HG03108 (cell line): ENCODE results near the gene TMEM186.
"Not testable (repeated sequence)": the region's sequence is repeated elsewhere in the genome, so short reads cannot be mapped to it uniquely, and the experiment has no call there.

ENCODE experiments used
- ATAC-seq: cut with Tn5 transposase; IDR thresholded peaks from one replicate; pipeline ENCODE4 v1.9.1; 2021; ENCODE audit warnings: moderate library complexity; ENCODE audit not compliant: unreplicated experiment

TMEM186 gene, protein sequence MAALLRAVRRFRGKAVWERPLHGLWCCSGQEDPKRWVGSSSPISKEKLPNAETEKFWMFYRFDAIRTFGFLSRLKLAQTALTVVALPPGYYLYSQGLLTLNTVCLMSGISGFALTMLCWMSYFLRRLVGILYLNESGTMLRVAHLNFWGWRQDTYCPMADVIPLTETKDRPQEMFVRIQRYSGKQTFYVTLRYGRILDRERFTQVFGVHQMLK

DNA sequence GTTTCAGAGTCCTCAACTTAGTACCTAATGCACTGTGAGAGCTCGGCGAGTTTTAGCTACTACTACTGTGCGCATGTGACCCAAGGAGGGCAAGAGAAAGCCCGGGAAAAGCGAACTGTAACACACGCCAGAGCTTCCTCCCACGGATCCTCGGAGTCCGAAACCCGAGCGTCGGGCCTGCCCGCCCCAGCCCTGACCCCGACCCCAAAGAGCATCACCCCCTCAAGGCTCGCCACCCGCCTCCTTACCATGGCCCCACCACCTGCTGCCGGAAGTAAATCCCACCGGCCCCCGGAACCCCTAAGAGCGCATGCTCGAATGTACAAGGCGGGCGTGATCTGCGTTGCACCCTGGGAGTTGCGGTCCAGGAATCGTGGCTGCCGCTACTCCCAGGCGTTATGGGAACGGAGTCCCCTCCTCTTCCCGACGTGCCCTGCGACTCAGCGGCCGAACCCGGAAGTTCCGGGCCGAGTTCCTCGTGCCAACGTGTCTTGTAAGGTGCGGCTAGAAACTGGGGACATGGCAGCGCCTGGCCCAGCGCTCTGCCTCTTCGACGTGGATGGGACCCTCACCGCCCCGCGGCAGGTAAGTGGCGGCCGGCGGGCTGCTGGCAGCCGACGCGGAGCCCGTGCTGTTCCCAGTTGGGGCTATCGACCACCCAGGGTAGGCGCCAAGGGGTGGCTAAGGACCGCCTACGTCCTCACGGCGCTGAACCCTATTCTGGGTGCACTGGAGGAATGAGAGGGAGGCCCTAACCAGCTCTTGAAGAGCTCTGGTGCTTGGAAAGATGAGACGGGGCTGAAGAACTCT lies at the start of gene TMEM186, which contains the start of gene PMM2:
Gene TMEM186 (minus strand): TSS at position 276 of the 810 bp plus-strand sequence. CDS start 25 bp downstream, at position 251.
Gene PMM2 (plus strand): TSS at position 476 of the 810 bp plus-strand sequence. CDS start 44 bp downstream, at position 520.
- ATAC-seq: peak; percentile 94

DNA sequence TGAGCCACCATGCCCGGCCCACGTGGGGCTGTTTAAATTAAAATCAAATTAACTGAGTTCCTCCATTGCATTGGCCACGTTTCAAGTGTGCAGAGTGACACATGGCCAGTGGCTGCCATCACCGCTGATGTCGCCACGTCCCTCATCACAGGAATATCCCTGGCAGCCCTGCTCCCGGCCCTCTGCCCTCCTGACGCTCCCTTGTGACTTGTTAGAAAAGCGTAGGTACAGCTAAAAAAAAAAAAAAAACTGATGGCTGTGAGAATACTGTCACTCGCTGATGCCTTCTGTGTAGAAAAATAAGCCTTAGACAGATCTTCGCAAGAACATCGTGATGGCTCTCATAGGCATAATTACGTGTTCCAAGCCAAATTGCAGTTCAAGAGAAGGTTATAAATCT lies 49.7 kb upstream of the TMEM186 start:
- ATAC-seq: no peak

DNA sequence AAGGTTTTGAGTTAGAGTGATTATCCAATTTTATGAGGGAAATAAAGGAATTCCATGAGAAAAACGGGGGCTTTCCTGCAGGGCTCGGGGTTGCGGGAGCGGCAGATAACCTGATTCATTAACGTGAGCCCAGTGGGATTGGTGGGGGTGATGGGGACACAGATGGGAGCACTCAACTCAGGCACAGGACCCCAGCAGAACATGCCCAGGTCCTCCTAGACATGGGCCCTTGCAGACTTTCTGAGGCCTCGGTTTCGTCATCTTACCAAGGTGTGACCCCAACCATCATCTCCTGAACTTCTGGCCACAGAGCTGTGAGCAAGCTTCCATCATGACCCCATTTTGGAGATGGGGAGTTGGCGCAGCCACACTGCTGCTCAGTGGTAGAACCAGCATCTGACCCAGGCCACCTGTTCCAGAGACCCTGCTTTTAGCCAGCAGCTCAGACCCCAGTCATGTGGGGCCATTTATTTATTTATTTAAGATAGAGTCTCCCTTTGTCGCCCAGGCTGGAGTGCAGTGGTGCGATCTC lies 49.0 kb upstream of the TMEM186 start:
- no peak for ATAC-seq

DNA sequence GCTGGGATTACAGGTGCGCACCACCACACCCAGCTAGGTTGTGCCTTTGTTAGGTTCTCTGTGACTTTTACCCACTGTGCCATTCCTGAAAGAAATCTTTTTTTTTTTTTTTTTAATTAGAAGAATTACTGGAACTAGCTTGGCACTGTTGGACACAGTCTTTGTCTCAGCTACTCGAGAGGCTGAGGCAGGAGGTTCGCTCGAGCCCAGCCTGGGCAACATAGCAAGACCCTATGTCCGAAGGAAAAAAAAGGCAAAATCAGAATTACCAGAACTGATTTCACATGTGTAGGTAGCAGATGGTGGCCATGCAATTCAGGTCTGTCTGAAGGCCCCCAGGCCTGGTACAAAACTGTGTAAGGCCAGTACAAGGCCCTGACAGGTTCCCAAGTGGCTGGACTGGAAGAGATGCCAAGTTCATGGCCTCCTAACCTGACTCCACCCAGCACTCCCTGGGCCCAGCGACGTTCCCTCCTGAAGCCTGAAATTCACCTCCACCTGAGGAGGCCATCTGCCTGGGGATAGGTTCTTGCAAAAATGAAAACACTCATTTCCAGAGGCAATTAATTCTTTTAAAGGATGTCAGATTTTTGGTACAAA lies 48.4 kb upstream of the TMEM186 start:
- ATAC-seq: no peak

DNA sequence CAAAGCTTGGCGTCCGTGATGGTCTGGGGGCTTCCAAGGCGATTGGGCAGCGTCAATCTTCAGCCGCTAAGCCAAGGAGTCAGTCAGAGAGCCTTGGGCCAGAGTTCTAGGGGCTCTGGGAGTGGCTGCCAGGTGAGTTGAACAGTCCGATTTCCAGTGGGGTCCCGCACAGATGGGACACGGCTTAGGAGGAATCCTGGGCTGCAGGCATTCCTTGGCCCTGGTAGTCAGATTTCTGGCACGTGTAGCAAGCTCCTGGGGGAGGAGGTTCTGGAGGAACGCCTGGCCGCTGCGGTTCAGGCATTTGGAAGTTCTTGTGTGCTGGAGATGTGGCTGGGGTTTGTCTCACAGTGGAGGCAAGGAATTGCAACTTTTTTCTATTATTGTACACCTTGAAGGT lies 45.9 kb upstream of the TMEM186 start:
- not testable (repeated sequence) for ATAC-seq

DNA sequence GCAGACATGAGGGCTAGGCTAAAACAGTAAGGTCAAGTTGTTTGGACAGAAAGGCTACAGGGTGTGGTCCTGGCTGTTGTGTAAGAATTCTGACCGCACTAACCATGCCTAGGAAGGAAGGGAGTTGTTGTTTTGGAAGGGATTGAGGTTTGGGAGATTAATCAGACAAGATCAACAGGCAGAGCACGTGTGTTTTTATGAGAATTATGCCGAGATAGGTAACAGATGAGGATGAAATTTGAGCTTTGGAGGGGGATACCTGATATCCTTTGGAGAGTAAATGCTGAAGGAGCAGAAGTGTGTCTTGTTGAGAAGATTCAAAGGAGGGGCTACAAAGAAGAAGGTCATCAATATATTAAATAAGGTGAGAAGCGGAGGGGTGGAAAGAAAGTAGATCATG lies 44.6 kb upstream of the TMEM186 start:
- not testable (repeated sequence) for ATAC-seq

DNA sequence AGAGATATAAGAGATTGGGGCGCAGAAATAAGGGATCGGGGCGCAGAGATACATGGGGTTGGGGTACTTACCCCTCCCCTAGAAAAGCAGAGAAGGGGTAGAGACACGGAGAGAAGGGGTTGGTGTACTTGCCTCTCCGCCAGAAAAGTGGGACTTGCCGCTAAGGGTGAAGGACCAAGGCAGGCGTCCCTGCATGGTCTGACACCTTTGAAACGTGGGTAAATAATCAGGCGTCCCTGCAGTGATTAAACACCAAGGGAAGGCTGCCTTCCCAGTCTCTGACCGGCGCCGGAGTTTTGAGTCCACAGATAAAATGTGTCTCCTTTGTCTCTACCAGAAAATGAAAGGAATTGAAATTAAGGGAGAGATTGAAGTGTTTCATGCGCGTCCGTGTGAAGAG lies 40.2 kb upstream of the TMEM186 start:
- ATAC-seq: not testable (repeated sequence)

DNA sequence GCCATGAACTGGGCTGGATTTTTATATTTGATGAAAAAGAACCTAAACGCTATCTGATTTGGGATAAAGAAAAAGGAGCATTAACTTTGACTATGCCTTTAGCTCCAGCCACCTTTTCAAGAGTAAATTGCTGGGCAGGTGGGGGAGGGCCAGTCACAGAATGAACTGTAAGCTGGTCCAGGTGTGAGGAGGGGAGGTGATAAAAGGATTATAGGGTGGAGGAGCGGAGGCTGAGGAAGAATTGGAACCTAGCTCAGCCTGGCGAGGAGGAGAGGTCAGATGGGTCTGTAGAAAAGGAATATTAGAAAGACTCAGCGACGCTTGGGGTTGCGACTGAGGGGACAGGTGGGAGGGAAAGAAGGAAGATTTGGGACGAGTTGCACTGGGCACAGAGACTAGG lies 39.4 kb upstream of the TMEM186 start:
- ATAC-seq: not testable (repeated sequence)

DNA sequence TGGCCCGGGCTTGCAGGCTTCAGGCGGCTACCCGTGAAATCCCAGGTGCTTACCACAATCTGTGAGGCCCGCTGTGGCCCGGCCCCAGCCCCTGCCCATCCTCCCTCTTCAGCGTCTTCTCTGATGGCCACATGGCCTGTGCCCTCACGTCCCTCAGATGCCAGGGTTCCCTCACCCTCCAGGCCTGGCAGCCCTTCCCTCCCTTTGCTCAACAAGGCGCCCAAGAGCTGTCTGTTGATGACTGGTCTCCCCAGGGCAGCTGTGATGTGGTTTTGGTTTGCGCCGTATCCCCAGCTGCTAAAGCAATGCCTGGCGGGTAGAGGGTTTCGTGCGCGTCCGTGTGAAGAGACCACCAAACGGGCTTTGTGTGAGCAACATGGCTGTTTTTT lies 35.3 kb upstream of the TMEM186 start:
- ATAC-seq: no peak

DNA sequence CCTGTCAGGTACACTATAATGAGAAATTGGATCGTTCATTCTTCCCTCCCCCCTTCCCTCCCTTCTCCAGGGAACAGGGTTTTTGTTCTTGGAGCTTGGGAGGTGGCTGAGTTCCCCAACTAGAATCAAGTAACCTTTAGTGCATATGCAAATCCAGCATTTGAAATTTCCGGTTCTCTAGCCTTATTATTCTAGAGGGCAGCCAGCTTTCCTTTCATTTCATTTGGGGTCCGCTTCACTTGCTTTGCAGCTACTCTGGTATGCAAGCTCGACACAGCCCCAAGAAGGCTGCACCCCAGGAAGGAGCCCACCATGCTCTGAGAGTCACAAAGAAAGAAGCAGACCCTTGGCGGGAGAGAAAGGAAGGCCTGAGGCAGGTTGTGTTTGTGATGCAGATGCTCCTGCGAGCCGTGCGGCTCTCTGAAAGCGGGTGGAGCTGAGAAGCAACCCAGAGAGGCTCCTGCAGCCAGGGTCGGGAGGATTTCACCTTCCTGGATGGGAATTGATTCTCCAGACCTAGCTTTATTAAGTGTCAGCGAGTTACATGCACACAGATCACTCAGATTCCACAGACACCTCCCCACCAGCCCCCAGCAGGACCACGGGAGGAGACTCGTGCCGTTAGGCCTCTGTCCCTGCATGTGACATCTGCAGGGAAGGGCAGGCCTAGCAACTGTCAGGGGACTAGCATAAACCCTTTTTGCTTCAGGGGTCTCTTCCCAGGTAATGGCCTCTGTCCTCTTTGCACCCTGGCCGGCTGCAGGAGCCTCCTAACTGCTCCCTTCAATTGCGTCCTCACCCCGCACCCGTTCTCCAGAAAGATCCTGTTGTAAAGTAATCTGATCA lies 34.7 kb upstream of the TMEM186 start:
- no peak for ATAC-seq

DNA sequence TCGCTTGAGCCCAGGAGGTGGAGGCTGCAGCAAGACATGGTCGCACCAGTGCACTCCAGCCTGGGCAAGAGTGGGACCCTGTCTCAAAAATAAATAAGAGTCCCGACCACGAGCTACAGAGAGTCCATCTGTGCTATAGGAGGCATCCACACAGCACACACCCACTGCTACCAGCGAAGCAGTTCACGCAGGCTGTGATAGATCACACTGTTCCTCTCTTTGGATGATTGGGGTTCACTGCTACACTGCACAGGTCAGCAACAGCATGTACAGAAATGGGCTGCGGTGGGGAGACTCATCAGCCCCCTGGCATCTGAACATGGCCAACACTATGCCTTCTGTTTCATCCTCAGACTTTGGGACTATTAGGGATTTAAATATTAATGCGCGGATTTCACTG lies 34.0 kb upstream of the TMEM186 start:
- ATAC-seq: no peak

DNA sequence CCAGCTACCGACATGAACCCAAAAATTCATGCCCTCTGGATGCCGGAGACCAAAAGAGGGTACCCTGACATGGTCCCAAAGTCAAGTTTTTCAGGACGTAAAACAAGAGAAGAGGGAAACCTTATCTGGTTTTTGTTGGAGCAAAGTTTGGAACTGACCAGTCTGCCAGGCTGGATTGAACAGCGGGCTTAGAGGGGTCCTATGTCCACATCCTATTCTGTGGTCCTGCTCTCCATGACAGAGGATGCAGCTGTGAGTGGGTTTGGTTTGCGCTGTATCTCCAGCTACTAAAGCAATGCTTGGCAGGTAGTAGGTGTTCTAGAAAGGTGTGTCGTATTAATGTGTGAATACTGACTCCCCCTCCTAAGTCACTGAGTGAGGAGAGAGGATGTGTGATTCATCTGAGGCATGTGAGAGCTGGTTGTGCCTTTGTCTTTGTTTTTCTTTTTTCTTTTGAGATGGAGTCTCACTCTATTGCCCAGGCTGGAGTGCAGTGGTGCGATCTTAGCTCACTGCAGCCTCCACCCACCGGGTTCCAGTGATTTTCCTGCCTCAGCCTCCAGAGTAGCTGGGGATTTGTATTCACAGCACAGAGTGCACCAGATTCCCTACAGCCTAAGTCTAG lies 31.2 kb upstream of the TMEM186 start:
- ATAC-seq: no peak

DNA sequence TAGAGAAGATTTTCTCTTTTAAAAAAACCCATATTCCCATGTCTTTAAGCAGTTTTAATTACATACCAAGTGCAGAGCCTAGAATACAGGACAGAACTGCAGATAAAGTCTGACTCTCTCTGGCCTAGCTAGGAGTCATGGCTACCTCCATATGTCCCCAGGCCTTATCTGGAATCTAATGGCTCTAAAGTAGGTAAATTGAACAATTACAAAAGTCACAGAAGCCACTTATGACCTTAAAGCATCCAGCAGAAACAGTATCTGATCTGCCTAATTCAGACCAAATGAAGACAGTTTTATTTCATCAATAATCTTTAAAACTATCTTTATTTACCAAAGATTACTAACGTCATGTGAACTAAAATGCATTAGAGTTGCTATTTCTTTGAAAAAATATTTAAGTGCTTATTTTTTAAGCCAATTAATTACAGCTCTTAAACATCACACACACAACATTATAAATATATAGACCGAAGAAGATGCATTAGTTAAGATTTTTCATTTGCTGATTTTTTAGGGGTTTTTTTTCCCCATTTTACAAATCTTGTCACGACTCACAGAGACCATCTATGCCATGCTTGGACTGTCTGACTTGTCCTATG lies 28.9 kb upstream of the TMEM186 start:
- ATAC-seq: no peak

DNA sequence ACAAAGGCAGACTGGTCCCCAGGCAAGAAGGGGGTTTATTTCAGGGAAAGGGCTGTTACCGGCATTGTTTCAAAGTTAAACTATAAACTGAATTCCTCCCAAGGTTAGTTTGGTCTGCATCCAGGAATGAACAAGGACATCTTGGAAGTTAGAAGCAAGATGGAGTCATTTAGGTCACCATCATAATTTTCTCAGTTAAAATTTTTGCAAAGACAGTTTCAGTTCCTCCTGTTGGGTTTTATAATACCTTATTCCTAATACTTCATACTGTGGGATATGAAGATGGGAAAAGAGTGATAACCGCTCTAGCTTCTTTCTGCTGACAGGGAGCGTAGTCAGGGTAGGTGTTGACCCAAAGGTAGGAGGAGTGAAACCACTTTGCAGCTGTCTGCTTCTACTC lies 25.0 kb upstream of the TMEM186 start:
- ATAC-seq: no peak

DNA sequence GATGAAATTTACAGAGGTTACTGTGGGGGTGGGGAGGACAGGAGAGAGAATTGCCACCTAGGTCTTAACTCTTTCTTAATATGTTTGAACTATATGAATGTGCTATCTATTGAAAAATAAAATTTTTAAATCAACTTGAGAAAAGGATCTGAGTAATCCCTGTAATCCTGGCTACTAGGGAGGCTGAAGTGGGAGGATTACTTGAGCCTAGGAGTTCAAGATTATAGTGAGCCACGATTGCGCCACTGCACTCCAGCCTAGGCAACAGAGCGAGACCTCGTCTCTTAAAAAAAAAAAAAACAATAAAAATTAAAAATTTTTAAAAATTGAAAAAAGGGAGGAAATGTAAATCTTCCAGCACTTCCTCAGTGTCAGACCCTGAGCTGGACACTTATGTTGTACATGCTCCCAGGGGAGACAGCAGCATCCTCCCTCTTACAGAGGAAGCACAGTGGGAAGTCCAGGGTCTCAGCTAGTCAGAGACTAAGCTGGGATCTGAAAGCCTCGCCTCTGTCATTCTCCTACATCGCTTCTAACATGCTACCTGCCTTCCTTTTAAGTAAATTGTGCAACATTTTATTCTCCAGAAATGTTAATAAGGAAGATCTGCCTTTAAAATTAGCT lies 22.1 kb upstream of the TMEM186 start:
- ATAC-seq: no peak

DNA sequence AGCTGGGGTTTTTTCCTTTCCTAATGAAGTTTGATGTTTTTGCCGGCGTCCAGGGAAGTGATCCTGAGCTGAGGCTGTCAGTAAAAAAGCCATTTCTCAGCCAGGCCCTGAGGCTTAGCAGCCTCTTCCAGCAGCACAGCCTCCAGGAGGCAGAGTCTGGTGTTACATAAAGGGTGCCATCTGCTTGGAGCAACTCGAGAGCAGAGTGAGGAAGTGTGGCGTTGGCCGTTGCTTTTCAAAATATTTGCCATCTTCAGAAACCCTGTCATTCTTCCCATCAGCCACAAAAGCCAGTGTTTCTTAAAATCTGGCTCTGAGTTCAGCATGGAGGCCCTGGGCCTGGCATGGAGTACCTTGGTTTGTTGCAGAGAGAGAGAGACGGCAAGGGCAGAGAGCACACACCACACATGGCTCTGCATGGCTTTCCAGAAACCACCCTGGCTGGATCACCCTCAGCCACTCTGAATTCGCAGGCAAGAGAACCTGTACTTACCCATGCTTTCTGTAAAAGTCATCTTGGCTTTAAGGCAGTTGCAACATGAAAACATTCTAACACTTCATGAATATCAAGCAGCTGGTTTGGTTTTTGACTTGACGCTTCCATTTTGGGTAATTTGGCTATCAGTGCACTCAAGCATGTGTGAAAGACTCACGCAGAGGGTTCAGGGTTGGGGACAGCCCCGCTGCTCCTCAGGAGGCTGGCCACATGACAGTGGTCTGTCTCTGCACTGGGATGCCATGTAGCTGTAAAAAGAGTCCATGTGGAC lies 21.2 kb upstream of the TMEM186 start:
- ATAC-seq: peak; percentile 84

DNA sequence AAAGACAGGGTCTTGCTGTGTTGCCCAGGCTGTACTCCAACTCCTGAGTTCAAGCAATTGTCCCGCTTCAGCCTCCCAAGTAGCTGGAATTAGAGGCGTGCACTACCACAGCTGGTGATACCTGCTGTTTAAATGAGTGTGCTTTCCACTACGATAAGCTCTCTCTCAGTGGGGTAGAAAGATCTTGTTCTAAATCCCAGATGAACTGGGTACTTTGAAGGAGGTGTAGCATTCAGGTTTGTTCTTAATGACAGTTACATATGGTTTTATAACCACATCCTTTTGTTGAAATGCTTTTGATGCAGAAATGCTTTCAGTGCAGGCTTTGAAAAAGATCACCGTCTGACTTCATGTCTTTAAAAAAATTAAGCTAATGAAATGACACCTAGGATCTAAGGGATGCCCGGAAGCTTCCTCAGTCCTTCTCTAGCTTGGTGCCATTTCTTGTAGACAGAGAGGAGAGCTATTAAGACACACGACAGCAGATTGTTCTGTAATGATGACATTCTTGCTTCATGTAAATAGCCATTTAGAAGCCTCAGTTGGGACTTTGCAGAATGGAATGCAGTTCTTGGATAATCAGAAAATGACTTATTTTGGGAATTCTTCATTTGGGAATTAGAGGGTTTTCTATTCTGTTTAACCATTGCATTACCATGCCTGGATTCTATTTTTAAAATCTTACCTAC lies 19.7 kb upstream of the TMEM186 start:
- no peak for ATAC-seq
